Measurements from ENCODE around the gene TAX1BP3.
"Not testable (repeated sequence)": the region's sequence is repeated elsewhere in the genome, so short reads cannot be mapped to it uniquely, and the experiment has no call there.

- TF ChIP-seq CTCF, POLR2A (IDR thresholded peaks at IDR 0.05): not testable (repeated sequence)
Observed at GRCh38 chr17:3705718-3705984, 37.3 kb upstream of the TAX1BP3 start.

All from heart left ventricle (tissue), 13 donors.